ENCODE data around the gene FAM177A1. TPM values are rescaled to one million over a fixed set of nuclear protein-coding genes. Genes with fewer than 3 reads are reported as not detected.

The FAM177A1 gene
- total RNA-seq, 1 experiment from 2014 or later, result 46.2 TPM

DNA sequence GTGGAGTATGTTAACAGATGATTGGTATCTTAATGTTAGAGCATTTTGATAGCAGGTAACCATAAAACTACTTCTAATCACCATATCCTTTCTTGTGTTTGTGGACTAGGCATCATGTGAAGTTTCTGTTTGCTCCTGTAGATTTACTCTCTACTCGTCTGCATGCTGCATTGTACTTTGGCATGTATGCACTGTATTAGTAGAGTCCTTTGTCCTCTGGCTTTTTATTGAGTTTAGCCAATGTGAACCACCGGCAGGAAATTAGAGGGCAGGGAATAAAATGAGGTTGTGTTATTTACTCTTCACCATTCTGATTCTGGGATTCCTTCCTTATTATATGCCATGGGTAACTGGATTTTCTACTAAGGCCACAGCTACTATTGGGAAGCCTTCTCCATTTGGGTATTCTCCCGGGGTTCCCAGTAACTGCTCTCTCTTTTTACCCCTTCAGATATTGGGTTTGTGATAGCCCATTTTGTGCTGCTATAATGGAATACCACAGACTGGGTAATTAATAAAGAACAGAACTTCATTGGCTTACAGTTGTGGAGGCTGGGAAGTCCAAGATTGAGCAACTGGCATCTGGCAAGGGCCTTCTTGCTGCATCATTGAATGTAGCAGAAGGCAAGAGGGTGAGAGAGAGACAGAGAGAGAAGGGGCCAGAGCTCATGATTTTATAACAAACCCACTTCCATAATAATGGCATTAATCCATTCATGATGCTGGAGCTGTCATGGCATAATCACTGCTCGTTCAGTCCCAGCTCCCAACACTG is 22.4 kb downstream of the FAM177A1 start:
- CTCF ChIA-PET, result interaction anchor here (0.7 kb wide), 1 partner anchor 23 kb away, joined by 3 read pairs; the partner anchor contains the start of gene FAM177A1
- H3K9ac ChIP-seq (ENCODE audit: low read length), result no peak overlapping the region

More for the DNA sequence above, 22.4 kb downstream of the FAM177A1 start:
- H2AFZ ChIP-seq (ENCODE audit: low read depth, low read length, poor library complexity, severe bottlenecking), result no peak overlapping the region
- intact Hi-C loops (cut with micrococcal nuclease), result no loop called here
- no peak overlapping the region for H3K4me2 ChIP-seq (ENCODE audit: low read length)
- ATAC-seq, result no peak
- no peak for DNase-seq (ENCODE audit: low read depth, low spot score)
- H3K79me2 ChIP-seq (ENCODE audit: insufficient read depth, low read length), result no peaks in the 10 kb centered on the region
- H3K4me3 ChIP-seq (replicated peaks in 1 of 2; ENCODE audit: low read depth in 1 of 2, low read length in 2 of 2), result no peak overlapping the region
- ChIA-PET RAD21 (ENCODE audit: low non-redundant PET in 1 of 2, low total read pairs in 2 of 2, uncharacterized antibody in 2 of 2, unreplicated experiment in 2 of 2) (no interaction called here), POLR2A (no interaction called here)
- no peaks in the 10 kb centered on the region for H4K20me1 ChIP-seq (ENCODE audit: insufficient read depth)
- TF ChIP-seq POLR2AphosphoS5 (IDR thresholded peaks at IDR 0.05; ENCODE audit: low read depth, low read length) (no peak), YY1 (IDR thresholded peaks at IDR 0.05; ENCODE audit: extremely low read depth, insufficient replicate concordance, low read depth, low read length) (no peak), SRF (IDR thresholded peaks at IDR 0.05; ENCODE audit: low read depth) (no peak), ELF1 (IDR thresholded peaks at IDR 0.05; ENCODE audit: borderline replicate concordance, low read depth) (no peak)
- TF ChIP-seq, protein P1, sequence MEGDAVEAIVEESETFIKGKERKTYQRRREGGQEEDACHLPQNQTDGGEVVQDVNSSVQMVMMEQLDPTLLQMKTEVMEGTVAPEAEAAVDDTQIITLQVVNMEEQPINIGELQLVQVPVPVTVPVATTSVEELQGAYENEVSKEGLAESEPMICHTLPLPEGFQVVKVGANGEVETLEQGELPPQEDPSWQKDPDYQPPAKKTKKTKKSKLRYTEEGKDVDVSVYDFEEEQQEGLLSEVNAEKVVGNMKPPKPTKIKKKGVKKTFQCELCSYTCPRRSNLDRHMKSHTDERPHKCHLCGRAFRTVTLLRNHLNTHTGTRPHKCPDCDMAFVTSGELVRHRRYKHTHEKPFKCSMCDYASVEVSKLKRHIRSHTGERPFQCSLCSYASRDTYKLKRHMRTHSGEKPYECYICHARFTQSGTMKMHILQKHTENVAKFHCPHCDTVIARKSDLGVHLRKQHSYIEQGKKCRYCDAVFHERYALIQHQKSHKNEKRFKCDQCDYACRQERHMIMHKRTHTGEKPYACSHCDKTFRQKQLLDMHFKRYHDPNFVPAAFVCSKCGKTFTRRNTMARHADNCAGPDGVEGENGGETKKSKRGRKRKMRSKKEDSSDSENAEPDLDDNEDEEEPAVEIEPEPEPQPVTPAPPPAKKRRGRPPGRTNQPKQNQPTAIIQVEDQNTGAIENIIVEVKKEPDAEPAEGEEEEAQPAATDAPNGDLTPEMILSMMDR (IDR thresholded peaks at IDR 0.05 in 2 of 3, conservative IDR thresholded peaks at IDR 0.05 in 1 of 3; ENCODE audit: borderline replicate concordance in 1 of 3, insufficient read depth in 1 of 3, low read depth in 2 of 3, low read length in 2 of 3), result no peak
- TF ChIP-seq, protein P2, sequence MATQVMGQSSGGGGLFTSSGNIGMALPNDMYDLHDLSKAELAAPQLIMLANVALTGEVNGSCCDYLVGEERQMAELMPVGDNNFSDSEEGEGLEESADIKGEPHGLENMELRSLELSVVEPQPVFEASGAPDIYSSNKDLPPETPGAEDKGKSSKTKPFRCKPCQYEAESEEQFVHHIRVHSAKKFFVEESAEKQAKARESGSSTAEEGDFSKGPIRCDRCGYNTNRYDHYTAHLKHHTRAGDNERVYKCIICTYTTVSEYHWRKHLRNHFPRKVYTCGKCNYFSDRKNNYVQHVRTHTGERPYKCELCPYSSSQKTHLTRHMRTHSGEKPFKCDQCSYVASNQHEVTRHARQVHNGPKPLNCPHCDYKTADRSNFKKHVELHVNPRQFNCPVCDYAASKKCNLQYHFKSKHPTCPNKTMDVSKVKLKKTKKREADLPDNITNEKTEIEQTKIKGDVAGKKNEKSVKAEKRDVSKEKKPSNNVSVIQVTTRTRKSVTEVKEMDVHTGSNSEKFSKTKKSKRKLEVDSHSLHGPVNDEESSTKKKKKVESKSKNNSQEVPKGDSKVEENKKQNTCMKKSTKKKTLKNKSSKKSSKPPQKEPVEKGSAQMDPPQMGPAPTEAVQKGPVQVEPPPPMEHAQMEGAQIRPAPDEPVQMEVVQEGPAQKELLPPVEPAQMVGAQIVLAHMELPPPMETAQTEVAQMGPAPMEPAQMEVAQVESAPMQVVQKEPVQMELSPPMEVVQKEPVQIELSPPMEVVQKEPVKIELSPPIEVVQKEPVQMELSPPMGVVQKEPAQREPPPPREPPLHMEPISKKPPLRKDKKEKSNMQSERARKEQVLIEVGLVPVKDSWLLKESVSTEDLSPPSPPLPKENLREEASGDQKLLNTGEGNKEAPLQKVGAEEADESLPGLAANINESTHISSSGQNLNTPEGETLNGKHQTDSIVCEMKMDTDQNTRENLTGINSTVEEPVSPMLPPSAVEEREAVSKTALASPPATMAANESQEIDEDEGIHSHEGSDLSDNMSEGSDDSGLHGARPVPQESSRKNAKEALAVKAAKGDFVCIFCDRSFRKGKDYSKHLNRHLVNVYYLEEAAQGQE (IDR thresholded peaks at IDR 0.05; ENCODE audit: low read depth), result no peak
- H3K4me1 ChIP-seq (ENCODE audit: control insufficient read depth in 1 of 2, insufficient read depth in 2 of 2, low read length in 2 of 2), result no peaks in the 10 kb centered on the region
- no TSS peak for BruUV-seq (replicated peaks)
- no peaks in the 10 kb centered on the region for H3K9me2 ChIP-seq (ENCODE audit: insufficient read depth)
- H3K9me3 ChIP-seq (ENCODE audit: control insufficient read depth in 1 of 2, insufficient read depth in 1 of 2, low read depth in 1 of 2, low read length in 2 of 2), result no peaks in the 10 kb centered on the region
- H3K36me3 ChIP-seq (ENCODE audit: control insufficient read depth in 1 of 2, insufficient read depth in 2 of 2, low read length in 2 of 2), result no peaks in the 10 kb centered on the region
- no peaks in the 10 kb centered on the region for H3K27me3 ChIP-seq (ENCODE audit: insufficient read depth, low read length)
- no peak overlapping the region for H3K27ac ChIP-seq (ENCODE audit: low read depth, low read length)
